ENCODE data around the gene GPR63. TPM values are rescaled to one million over a fixed set of nuclear protein-coding genes. Genes with fewer than 3 reads are reported as not detected.
A peak's percentile ranks its signal among the peaks of the same experiment; 100 is the strongest.

GPR63 gene
- total RNA-seq, 6 donors from 2014 or later, result under 0.01 to 0.69 (median 0.26) TPM

DNA sequence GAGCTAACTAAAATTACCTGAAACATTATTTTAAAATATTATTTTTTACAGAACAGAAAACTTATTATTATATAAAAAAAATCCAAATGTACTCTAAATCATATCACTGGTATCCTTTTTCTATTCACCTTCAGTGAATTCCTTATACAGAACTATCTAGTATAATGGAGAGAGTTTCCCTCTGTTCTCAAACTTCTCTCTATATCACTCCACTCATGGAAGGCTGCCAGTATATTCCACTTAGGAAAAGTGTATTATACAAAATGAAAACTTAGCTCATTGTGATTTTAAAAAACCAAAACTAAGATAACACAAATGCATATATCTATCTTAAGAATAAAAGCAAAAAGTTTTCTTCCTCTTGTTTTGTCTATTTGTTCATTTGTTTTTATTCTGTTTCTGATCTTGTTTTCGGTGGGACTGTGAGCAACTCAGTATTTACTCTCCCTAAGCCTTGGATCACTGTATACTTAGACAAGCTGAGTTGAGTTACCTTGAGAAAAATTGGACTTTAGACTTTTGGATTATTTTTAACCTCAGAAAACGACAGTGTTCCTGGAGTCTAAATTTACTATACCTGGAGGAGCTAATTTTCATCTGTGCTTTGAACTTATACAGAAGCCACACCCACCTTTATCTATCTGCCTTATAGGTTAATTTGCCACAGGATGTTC lies 61.4 kb downstream of the GPR63 start:
- ATAC-seq (ENCODE audit: low FRiP score in 2 of 2), result no peak
- TF ChIP-seq, protein P1, sequence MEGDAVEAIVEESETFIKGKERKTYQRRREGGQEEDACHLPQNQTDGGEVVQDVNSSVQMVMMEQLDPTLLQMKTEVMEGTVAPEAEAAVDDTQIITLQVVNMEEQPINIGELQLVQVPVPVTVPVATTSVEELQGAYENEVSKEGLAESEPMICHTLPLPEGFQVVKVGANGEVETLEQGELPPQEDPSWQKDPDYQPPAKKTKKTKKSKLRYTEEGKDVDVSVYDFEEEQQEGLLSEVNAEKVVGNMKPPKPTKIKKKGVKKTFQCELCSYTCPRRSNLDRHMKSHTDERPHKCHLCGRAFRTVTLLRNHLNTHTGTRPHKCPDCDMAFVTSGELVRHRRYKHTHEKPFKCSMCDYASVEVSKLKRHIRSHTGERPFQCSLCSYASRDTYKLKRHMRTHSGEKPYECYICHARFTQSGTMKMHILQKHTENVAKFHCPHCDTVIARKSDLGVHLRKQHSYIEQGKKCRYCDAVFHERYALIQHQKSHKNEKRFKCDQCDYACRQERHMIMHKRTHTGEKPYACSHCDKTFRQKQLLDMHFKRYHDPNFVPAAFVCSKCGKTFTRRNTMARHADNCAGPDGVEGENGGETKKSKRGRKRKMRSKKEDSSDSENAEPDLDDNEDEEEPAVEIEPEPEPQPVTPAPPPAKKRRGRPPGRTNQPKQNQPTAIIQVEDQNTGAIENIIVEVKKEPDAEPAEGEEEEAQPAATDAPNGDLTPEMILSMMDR (IDR thresholded peaks at IDR 0.05), result no peak
- no peak for TF ChIP-seq POLR2A (IDR thresholded peaks at IDR 0.05)
- TF ChIP-seq POLR2AphosphoS5 (IDR thresholded peaks at IDR 0.05), result no peak
- no peak for TF ChIP-seq EP300 (IDR thresholded peaks at IDR 0.05)
- Histone ChIP-seq H3K4me1 (no peaks in the 10 kb centered on the region), H3K36me3 (no peaks in the 10 kb centered on the region), H3K9me3 (no peaks in the 10 kb centered on the region), H3K27me3 (no peaks in the 10 kb centered on the region), H3K4me3 (no peak overlapping the region), H3K27ac (no peak overlapping the region)
- DNase-seq, result no peak
- 60 to 63% methylated on average over 2 of the region's 2 CpGs for WGBS, 2 donors

DNA sequence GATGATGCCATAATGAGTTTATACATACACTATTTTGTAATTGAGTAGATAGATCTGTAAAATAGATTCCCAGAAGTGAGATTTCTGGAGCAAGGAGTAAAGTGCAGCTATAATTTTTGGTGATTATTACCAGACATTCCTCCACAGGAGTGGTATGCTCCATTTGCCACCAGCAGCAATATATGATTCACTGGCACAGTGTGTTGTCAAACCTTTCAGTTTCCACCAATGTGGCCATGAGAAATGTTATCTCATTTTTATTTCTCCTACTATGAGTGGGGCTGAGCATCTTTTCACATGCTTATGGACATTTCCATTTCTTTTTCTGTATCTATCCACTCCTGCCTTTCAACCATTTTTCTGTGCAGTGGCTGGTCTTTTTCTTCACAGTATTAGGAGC lies 70.5 kb downstream of the GPR63 start:
- H3K9me3 ChIP-seq, result no peaks in the 10 kb centered on the region
- no peaks in the 10 kb centered on the region for H3K4me1 ChIP-seq
- no peak overlapping the region for H3K27ac ChIP-seq
- no peak overlapping the region for H3K4me3 ChIP-seq
- H3K27me3 ChIP-seq, result no peaks in the 10 kb centered on the region
- DNase-seq, result no peak
- TF ChIP-seq, protein P1 (IDR thresholded peaks at IDR 0.05), result no peak
- TF ChIP-seq POLR2AphosphoS5 (IDR thresholded peaks at IDR 0.05) (no peak), POLR2A (IDR thresholded peaks at IDR 0.05) (no peak), EP300 (IDR thresholded peaks at IDR 0.05) (no peak)
- no peaks in the 10 kb centered on the region for H3K36me3 ChIP-seq
- no peak for ATAC-seq (ENCODE audit: low FRiP score in 2 of 2)

DNA sequence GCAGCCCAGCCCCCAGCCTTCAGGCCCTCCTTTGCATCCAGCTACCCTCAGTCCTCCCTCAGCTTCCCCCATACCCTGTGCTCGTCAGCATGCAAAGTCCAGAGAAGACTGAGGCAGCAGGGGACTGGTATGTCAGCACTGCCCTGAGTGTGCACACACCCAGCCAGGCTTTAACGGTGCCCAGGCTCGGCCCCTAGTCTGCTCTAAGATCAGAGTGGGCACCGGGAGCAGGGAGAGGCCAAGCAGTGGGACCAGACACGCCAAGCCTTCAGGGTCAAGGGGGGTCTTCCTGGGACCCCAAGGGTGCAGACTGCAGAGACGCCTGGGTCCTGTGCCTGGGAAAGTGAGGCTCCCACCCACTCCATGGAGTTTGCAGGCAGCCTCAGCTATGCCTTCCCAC lies 74.7 kb downstream of the GPR63 start:
- ATAC-seq (ENCODE audit: low FRiP score in 2 of 2) (peak in 1 of 2 donors; percentile 57), DNase-seq (peak in 1 of 2 donors; percentile 29)
- Histone ChIP-seq H3K27ac (no peak overlapping the region), H3K36me3 (no peaks in the 10 kb centered on the region), H3K4me1 (no peaks in the 10 kb centered on the region), H3K4me3 (no peak overlapping the region), H3K9me3 (no peaks in the 10 kb centered on the region), H3K27me3 (no peaks in the 10 kb centered on the region)
- no peak for TF ChIP-seq EP300 (IDR thresholded peaks at IDR 0.05)
- 78 to 80% methylated on average over 4 to 6 of the region's 6 CpGs for WGBS, 2 donors

DNA sequence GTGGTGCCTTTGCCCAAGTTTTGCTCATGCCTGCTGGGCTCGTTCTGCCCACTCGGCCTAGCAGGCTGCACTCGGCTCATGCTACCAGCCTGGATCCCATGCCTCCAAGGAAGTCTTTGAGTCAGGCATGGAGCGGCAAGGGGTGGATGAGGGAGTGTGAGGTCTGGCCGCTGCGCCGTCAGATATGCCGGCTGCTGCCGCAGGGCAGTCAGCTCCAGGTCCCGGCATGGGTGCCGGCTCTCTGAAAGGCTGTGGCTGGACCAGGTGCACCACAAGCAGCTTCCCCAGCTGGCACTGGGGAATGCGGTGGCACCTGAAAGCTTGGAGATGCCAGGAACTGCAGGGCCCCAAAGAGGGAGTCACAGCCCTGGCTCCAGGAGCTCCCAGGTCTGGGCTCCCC lies 75.5 kb downstream of the GPR63 start:
- ATAC-seq (ENCODE audit: low FRiP score in 2 of 2) (no peak), DNase-seq (peak in 1 of 2 donors; percentile 66)
- Histone ChIP-seq H3K4me1 (no peaks in the 10 kb centered on the region), H3K27ac (no peak overlapping the region), H3K9me3 (no peaks in the 10 kb centered on the region), H3K27me3 (no peaks in the 10 kb centered on the region), H3K36me3 (no peaks in the 10 kb centered on the region), H3K4me3 (no peak overlapping the region)
- no peak for TF ChIP-seq POLR2AphosphoS5 (IDR thresholded peaks at IDR 0.05)
- TF ChIP-seq EP300 (IDR thresholded peaks at IDR 0.05), result no peak
- TF ChIP-seq, protein P1 (IDR thresholded peaks at IDR 0.05), result no peak
- TF ChIP-seq POLR2A (IDR thresholded peaks at IDR 0.05), result no peak
- 76 to 78% methylated on average over 4 to 5 of the region's 12 CpGs for WGBS, 2 donors

DNA sequence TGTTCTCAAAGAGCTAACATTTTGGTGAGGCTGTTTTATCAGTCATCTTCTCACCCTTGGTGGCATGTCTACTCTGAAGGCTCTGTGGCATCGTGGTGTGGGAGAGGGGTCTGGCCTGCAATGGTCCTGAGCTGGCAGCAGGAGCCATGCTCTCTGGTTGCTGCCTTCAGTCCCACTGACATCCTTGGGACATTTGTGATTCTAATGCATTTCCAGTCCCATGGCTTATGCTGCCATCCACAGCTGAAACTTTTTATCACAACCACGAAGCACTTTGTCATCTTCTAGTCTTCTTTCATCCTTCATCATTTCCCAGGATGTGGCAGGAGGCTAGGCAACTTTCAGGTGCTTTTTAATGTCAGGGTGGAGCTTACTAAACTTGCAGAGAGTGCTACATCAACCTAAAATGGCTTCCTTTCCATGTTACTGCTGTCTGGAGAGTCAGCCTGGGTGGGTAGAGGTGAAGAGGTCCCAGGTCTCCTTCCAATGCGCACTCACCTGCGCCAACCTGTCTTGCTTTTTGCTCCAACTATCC lies 77.1 kb downstream of the GPR63 start:
- DNase-seq, result no peak
- H3K36me3 ChIP-seq, result no peaks in the 10 kb centered on the region
- WGBS, 2 donors, result 77 to 83% methylated on average over 4 of the region's 4 CpGs
- H3K27ac ChIP-seq, result no peak overlapping the region
- no peaks in the 10 kb centered on the region for H3K4me1 ChIP-seq
- no peaks in the 10 kb centered on the region for H3K9me3 ChIP-seq
- no peak for ATAC-seq (ENCODE audit: low FRiP score in 2 of 2)
- no peak for TF ChIP-seq POLR2A (IDR thresholded peaks at IDR 0.05)
- TF ChIP-seq, protein P1 (IDR thresholded peaks at IDR 0.05), result no peak
- no peak for TF ChIP-seq POLR2AphosphoS5 (IDR thresholded peaks at IDR 0.05)
- no peak for TF ChIP-seq EP300 (IDR thresholded peaks at IDR 0.05)
- no peak overlapping the region for H3K4me3 ChIP-seq
- no peaks in the 10 kb centered on the region for H3K27me3 ChIP-seq
